HG03520 (cell line): ENCODE measurements around the gene SLC22A15.
A peak's percentile ranks its signal among the peaks of the same experiment; 100 is the strongest.

Experiments
- ATAC-seq: cut with Tn5 transposase; IDR thresholded peaks from one replicate; pipeline ENCODE4 v1.9.1; 2021; ENCODE audit warnings: mild to moderate bottlenecking, moderate library complexity; ENCODE audit not compliant: unreplicated experiment

Gene SLC22A15

DNA sequence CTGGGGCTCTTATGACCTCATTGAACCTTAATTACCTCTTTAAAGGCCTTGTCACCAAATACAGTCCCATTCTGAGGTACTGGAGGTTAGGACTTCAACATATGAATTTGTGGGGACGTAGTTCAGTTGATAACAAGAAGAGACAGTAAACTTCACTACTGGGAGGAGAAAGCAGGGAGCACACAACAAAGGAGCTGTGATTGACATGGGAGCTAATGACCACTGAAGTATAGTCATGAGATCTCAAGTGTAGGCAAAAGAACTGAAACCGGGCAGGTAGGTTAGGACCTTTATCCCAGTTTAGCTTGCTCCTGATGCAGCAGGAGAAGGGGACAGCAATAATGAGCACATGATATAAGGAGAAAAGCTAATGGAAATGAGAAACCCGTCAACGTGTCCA lies 123.1 kb downstream of the SLC22A15 start:
- ATAC-seq, result no peak

DNA sequence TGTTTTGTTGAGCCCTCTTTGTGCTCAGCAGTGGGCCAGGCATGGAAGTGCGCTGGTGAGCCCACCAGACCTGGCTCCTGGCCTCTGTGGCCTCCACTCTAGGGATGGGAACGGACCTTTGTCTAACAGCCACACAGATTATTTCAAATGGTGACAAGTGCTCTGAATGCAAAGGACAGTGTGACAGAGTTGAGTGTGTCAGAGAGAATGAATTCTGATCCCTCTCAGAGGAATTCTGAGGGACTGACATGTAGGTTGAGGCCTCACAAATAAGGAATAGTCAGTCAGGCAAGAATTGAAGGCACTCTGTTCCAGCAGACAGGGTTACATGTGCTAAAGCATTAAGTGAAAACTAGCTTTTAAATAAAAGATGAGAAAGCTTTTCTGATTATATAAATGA lies 123.6 kb downstream of the SLC22A15 start:
- ATAC-seq, result no peak

DNA sequence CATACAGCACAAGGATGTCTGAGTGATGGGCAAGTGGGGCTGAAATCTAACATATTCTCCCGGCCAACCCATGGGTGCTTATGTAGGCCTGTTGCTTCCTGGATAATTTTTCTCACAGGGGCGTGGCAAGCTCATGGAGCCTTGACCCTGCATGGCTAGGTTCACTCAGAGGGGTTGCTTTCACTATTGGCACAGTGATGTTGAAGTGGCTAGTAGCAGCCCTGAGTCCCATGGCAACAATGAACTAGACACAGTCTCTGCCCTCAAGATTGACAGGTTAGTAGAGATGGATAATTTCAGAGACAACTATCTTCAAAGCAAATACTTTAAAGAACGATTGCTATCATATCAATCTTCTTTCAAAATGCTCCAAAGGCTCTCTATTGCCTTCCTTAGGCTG lies 128.4 kb downstream of the SLC22A15 start:
- ATAC-seq, result no peak

DNA sequence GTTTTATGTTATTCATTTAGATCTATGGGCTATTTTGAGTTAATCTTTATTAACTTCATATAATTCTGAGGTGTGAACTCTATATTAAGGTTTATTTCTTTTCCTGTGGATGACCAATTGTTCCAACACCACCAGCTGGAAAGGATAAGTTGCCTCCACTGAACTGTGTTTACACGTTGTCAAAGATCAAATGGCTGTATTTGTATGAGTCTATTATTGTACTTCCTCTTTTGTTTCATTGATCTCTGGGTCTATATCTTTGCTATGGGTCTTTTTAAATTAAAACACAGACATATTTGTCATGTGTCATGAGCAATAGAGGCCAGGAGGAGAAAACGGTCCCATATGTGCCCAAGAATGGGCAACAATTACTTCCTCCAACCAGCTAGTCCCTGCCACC lies 129.7 kb downstream of the SLC22A15 start:
- ATAC-seq, result no peak

DNA sequence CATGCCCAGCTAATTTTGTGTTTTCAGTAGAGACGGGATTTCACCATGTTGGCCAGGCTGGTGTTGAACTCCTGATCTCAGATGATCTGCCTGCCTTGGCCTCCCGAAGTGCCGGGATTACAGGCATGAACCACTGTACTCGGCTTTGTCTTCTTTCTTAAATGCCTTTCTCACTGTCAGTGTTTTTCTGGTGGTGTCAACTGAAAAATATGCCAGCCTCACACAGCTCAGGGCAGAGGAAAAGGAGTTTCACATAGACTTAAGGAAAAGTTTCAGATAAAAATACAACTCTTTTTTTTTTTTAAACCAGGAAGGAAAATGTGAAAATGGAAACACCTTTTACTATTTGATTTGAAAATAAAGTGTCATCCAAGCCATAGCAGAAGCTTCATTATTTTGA lies 130.3 kb downstream of the SLC22A15 start:
- no peak for ATAC-seq

DNA sequence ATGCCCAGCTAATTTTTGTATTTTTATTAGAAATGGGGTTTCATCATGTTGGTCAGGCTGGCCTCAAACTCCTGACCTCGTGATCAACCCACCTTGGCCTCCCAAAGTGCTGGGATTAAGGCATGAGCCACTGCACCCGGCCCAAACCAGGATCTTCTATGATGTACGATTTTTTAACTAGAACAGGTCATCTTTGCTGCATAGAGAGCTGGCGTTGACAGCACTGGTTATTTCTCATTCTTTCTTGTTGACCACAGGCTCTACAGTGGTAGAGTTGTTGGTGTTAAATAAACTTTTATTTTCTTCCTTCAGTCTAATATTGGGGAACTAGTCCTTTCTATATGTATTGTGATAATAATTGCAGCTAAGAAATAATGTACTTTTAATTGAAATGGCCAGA lies 131.1 kb downstream of the SLC22A15 start:
- ATAC-seq, result no peak

DNA sequence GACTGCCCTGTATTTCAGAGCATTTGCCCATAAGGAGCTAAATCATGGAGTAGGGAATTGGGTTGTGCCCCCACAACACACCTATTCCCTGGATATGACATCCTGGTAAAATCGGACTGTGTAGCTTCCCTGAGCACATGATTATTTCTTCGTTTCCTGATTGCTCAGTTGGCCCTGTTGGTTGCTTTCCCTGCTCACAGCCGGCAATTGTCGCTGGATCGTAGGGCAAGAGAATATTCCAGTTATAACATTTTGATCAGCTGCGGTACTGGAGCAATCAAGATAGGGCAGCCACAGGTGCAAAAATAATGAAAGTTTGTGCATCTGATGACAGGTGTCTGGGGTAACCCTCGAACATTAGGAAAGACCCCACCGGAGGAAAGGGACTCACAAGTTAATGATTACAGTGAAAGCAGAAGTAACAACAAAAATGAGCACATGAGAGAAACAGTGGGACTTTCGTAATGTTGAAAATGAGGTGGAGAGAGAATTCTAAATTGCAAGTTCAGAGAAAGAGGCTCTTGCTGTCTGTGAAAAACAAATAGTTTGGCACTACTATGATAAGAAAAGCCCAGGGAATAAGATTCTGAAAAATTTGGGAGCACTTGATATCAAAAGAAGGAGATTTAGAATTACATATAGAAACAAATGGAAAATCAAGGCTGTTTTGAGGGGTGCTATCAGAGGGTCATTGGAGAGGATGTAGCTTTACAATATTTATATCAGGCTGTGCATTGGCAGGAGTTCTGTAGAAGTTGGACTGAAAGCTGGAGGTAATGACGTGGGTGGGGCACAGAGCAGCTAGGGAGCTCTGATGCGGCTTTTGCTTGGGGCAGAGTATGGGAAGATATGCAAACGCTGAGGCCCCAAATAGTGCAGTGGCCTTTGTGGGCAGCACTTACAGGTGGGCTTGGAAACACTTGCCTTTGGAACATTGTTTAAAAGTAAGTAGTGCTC lies 134.5 kb downstream of the SLC22A15 start, which contains the start of gene MAB21L3:
MAB21L3 (plus strand) TSS at position 833 of the 957 bp plus-strand sequence. CDS start 1,217 bp downstream, outside the sequence.
- ATAC-seq, result peak; percentile 49

DNA sequence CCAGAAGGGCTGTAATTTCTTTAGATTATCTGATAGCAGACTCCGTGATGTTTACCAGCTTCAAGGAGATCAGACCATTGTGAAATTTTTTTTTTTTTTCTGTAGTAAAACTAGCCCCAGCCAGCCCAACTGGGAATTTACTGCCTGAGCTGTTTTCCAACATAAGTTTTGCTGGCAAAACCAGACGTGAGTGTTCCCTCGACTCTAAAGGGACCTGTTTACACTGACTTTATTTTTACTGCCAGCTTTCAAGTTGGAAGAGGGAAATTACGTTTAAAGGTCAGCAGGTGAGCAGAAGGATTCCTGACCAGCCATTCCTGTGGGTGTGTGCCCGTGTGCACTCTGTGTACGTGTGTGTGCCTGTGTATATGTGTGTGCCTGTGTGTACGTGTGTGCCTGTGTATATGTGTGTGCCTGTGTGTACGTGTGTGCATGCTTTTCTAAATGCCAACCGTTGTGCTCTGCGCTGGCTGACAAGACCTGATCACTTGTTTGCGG lies 135.3 kb downstream of the SLC22A15 start:
- ATAC-seq, result no peak

DNA sequence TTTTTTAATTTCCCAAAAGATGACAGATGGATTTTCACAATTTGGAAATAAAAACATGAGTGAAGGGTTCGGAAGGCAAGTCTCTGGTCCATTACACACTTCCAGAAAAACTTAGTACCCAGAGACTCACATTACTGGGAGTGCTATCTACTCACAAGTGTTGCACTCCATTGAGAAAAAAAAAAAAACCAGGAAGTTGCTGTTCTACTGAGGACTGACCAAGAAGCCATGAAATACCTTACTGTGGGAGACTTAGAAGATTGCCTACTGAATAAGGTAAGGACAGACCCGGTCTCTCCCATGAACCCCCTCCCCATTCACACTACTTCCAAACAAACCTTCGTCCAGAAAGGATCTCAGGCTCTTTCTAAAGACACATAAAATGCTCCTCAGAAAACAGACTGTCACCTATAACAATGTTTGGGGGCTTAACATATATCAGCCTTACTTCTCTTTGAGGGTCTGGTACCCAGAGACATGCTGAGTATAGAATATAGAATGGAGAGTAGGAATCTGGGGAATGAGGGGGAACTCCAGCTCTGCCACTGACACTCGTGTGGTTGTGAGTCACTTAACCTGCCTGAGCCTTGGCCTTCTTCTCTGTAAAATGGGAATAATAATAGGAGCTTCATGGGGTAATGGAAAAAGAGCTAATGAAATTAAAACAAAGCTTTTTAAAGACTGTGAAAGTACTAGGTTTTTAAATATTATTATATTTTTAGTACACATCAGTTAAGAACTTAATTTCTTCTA lies 136.3 kb downstream of the SLC22A15 start:
- ATAC-seq, result no peak

DNA sequence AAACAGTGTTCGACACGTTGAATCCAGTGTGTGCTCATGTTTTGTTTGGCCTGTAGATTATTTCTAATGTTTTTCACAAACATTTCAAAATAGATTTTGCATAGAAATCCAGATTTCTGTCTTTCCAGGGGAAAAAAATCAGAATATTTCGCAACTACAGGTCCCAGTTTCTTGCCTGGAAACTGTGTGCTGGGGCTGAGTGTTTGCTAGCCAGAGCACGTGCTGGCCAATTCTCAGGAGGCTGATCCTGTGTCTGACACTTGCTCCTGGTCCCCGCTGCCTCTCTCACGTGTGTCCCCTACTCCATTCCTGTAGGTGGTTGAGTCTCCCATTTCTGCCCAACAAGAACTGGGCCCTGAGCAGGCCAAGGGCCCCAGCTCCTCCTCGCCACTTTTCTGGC lies 137.3 kb downstream of the SLC22A15 start:
- no peak for ATAC-seq

DNA sequence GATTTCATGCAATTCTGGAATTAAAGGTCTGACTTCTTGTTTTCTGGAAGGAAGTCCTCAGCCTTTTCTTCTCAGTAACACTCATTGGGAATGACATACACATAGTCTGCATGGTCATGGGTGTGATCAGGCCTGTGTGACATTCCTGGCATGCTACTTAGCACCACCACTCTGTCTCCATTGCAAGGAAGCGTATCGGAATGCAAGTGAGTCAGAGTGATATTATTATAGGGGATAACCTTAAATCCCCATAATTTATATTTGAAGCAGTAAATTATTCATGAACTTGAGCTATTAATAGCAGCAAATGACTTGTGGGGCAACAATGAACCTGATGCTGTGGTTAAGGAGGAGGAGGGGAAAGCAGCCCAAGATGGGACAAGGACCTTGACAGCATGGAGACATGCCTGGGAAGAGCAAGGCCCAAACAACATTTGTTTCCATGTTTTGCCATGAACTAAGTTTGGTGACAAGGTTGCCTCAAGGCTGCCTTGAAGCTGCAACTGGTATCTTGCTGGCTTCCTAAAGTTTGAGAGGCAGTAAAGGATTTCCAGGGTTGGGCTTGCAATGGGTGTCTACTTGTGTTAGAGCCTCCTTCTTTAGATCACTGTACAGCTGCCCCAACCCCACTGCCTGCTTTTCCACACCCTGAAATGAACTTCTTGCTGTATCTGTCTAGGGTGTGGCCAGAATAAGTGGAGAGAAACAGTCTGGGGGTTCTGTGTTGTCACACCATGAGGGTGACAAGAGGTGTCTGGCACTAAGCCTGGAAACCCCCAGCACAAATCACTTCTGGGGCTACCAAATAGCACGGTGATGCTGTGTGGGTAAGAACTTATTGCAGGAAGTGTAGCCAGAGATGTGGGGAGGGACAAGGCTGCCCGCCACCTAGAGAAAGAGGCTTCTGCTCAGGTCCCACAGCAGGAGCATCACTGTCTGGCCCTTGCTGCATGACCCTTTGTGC lies 139.4 kb downstream of the SLC22A15 start:
- ATAC-seq, result no peak

DNA sequence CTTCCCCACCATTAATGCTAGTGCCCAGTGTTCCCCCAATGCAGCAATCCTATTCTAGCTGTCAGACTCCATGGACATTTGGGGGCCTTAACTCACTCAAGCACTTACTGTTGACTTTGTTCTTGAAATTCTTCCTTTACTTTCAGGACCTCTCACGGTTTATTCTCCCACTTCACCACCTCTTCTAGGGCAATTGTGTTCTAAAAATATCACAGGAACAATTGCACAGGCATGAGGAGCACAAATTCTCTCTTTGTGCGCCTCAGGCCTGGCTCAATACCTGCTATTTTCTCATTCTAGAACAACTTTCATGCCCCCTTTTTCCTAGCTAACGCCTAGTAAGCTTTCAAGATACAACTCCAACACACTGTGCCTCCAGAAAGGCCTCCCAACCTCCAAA lies 142.2 kb downstream of the SLC22A15 start:
- no peak for ATAC-seq
